ENCODE results near the gene MSANTD1. TPM values are rescaled to one million over a fixed set of nuclear protein-coding genes. Genes with fewer than 3 reads are reported as not detected.
A peak's percentile ranks its signal among the peaks of the same experiment; 100 is the strongest.

MSANTD1 gene
- total RNA-seq, 1 donor from 2014 or later = 1.7 TPM

GRCh38 chr4:3302786-3303564, 54.0 kb downstream of the MSANTD1 start:
- peak; percentile 40 for DNase-seq (ENCODE audit: low spot score)

GRCh38 chr4:3303565-3303824, 54.5 kb downstream of the MSANTD1 start:
- DNase-seq (ENCODE audit: low spot score) = peak; percentile 18

GRCh38 chr4:3303923-3304710, 55.2 kb downstream of the MSANTD1 start:
- no peak for DNase-seq (ENCODE audit: low spot score)

- no peak for DNase-seq (ENCODE audit: low spot score)
Observed at GRCh38 chr4:3304831-3305609, 56.1 kb downstream of the MSANTD1 start.

GRCh38 chr4:3305610-3306371, 56.8 kb downstream of the MSANTD1 start:
- DNase-seq (ENCODE audit: low spot score) = no peak

Other genes starting within 250 kb of the MSANTD1 start
- gene HTT-AS, start 174.6 kb upstream of the MSANTD1 start, total RNA-seq = not detected
- 109 TPM for gene HTT, start 174.5 kb upstream of the MSANTD1 start, total RNA-seq
- gene RGS12, start 43.9 kb downstream of the MSANTD1 start, total RNA-seq = 50.8 TPM
- gene HGFAC, start 192.8 kb downstream of the MSANTD1 start, total RNA-seq = not detected
- gene DOK7, start 214.1 kb downstream of the MSANTD1 start, total RNA-seq = 4.5 TPM

Data from ureter (tissue), 1 donor.